Measurements from ENCODE around the gene GRID2.
"Not testable (repeated sequence)": the region's sequence is repeated elsewhere in the genome, so short reads cannot be mapped to it uniquely, and the experiment has no call there.

GRID2 gene

GRCh38 chr4:93654211-93654610 lies 1350.4 kb downstream of the GRID2 start:
- no peak for DNase-seq (ENCODE audit: low spot score)
- in situ Hi-C loops (cut with MboI; ENCODE audit: low sequenced_read_pairs, unreplicated experiment), result no loop called here
- no peak for TF ChIP-seq CTCF (IDR thresholded peaks at IDR 0.05; ENCODE audit: borderline replicate concordance, control extremely low read depth, extremely low read depth, insufficient read depth, missing control alignments)

GRCh38 chr4:93657527-93657926 lies 1353.8 kb downstream of the GRID2 start:
- TF ChIP-seq CTCF (IDR thresholded peaks at IDR 0.05; ENCODE audit: borderline replicate concordance, control extremely low read depth, extremely low read depth, insufficient read depth, missing control alignments), result no peak
- in situ Hi-C loops (cut with MboI; ENCODE audit: low sequenced_read_pairs, unreplicated experiment), result no loop called here

GRCh38 chr4:93658443-93658842 lies 1354.7 kb downstream of the GRID2 start:
- in situ Hi-C loops (cut with MboI; ENCODE audit: low sequenced_read_pairs, unreplicated experiment), result no loop called here
- no peak for TF ChIP-seq CTCF (IDR thresholded peaks at IDR 0.05; ENCODE audit: borderline replicate concordance, control extremely low read depth, extremely low read depth, insufficient read depth, missing control alignments)
- no peak for DNase-seq (ENCODE audit: low spot score)

More at GRCh38 chr4:93657527-93657926, 1353.8 kb downstream of the GRID2 start:
- no peak for DNase-seq (ENCODE audit: low spot score)

- in situ Hi-C loops (cut with MboI; ENCODE audit: low sequenced_read_pairs, unreplicated experiment), result no loop called here
- DNase-seq (ENCODE audit: low spot score), result no peak
- no peak for TF ChIP-seq CTCF (IDR thresholded peaks at IDR 0.05; ENCODE audit: borderline replicate concordance, control extremely low read depth, extremely low read depth, insufficient read depth, missing control alignments)
These were observed 1355.9 kb downstream of the GRID2 start for GRCh38 chr4:93659629-93660028.

- no peak for TF ChIP-seq CTCF (IDR thresholded peaks at IDR 0.05; ENCODE audit: borderline replicate concordance, control extremely low read depth, extremely low read depth, insufficient read depth, missing control alignments)
- in situ Hi-C loops (cut with MboI; ENCODE audit: low sequenced_read_pairs, unreplicated experiment), result no loop called here
- no peak for DNase-seq (ENCODE audit: low spot score)
These were observed 1356.3 kb downstream of the GRID2 start for GRCh38 chr4:93660036-93660435.

- no peak for TF ChIP-seq CTCF (IDR thresholded peaks at IDR 0.05; ENCODE audit: borderline replicate concordance, control extremely low read depth, extremely low read depth, insufficient read depth, missing control alignments)
- in situ Hi-C loops (cut with MboI; ENCODE audit: low sequenced_read_pairs, unreplicated experiment), result no loop called here
These were observed 1366.7 kb downstream of the GRID2 start for GRCh38 chr4:93670434-93670833.

GRCh38 chr4:93671093-93671492 lies 1367.3 kb downstream of the GRID2 start:
- TF ChIP-seq CTCF (IDR thresholded peaks at IDR 0.05; ENCODE audit: borderline replicate concordance, control extremely low read depth, extremely low read depth, insufficient read depth, missing control alignments), result no peak
- DNase-seq (ENCODE audit: low spot score), result no peak
- in situ Hi-C loops (cut with MboI; ENCODE audit: low sequenced_read_pairs, unreplicated experiment), result no loop called here

More at GRCh38 chr4:93670434-93670833, 1366.7 kb downstream of the GRID2 start:
- no peak for DNase-seq (ENCODE audit: low spot score)

GRCh38 chr4:93676937-93677336 lies 1373.2 kb downstream of the GRID2 start:
- in situ Hi-C loops (cut with MboI; ENCODE audit: low sequenced_read_pairs, unreplicated experiment); DNase-seq (ENCODE audit: low spot score): not testable (repeated sequence)
